ENCODE results near the gene TTC29. TPM values are rescaled to one million over a fixed set of nuclear protein-coding genes. Genes with fewer than 3 reads are reported as not detected.
"Not testable (repeated sequence)": the region's sequence is repeated elsewhere in the genome, so short reads cannot be mapped to it uniquely, and the experiment has no call there.

The TTC29 gene
- total RNA-seq, 3 donors from 2014 or later (not counting 1 experiment from before 2014, with no cell fraction given): not detected

DNA sequence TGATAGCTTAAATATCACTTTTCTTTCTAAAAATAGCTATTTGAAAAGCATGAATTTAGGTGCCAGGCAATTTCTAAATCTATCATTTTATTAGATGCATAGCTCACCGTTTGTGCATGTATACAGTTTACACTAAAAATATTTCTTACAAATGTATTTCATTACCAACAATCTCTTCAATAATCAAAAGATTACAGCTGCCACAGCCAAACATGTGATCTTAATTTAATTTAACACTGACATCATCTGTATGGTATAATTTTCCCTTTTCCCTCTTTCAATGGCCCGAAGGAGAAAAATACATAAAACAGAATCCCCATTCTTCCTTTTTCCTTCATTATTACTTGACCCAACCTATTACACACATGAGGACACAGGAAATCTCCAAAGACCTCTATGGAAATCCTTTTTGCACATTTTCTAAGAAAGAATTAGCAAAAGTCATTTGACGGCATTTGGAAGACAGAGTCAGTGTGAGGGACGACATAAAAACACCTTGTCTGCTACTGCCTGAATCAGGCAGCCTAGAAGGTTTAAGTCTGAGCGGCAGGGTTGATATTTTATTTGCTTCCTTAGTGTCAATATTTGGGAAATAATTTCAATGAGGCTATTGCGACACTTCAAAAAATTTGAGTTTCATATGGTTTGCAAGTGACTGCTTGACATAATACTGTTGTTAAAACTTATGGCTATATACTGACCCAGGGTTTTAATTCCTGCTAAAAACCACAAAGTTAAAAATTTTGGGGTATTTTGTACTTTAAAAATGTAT is 111.2 kb downstream of the TTC29 start:
- Mint-ChIP-seq H3K4me1 (no peaks in the 10 kb centered on the region), H3K36me3 (no peaks in the 10 kb centered on the region), H3K27ac (no peak overlapping the region), H3K4me3 (no peak overlapping the region), H3K27me3 (ENCODE audit: low read depth in 2 of 2) (no peaks in the 10 kb centered on the region), H3K9me3 (peaks cover 0 to 5% of the 10 kb centered on the region in 2 donors)
- ATAC-seq: no peak
- TF ChIP-seq, protein P1, sequence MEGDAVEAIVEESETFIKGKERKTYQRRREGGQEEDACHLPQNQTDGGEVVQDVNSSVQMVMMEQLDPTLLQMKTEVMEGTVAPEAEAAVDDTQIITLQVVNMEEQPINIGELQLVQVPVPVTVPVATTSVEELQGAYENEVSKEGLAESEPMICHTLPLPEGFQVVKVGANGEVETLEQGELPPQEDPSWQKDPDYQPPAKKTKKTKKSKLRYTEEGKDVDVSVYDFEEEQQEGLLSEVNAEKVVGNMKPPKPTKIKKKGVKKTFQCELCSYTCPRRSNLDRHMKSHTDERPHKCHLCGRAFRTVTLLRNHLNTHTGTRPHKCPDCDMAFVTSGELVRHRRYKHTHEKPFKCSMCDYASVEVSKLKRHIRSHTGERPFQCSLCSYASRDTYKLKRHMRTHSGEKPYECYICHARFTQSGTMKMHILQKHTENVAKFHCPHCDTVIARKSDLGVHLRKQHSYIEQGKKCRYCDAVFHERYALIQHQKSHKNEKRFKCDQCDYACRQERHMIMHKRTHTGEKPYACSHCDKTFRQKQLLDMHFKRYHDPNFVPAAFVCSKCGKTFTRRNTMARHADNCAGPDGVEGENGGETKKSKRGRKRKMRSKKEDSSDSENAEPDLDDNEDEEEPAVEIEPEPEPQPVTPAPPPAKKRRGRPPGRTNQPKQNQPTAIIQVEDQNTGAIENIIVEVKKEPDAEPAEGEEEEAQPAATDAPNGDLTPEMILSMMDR (IDR thresholded peaks at IDR 0.05): no peak
- 95% methylated on average over 6 of the region's 6 CpGs for WGBS (ENCODE audit: insufficient coverage)
- Histone ChIP-seq H3K36me3 (ENCODE audit: control insufficient read depth, insufficient read depth, low read length) (no peaks in the 10 kb centered on the region), H3K4me1 (ENCODE audit: control insufficient read depth, insufficient read depth, low read length) (no peaks in the 10 kb centered on the region), H3K27me3 (ENCODE audit: control insufficient read depth, insufficient read depth, low read length) (no peaks in the 10 kb centered on the region), H3K9me3 (ENCODE audit: control insufficient read depth, insufficient read depth, low read length) (no peaks in the 10 kb centered on the region), H3K27ac (ENCODE audit: low read length) (no peak overlapping the region), H3K4me3 (ENCODE audit: low read length) (no peak overlapping the region)
- intact Hi-C loops (cut with micrococcal nuclease): no loop called here
- DNase-seq: no peak

DNA sequence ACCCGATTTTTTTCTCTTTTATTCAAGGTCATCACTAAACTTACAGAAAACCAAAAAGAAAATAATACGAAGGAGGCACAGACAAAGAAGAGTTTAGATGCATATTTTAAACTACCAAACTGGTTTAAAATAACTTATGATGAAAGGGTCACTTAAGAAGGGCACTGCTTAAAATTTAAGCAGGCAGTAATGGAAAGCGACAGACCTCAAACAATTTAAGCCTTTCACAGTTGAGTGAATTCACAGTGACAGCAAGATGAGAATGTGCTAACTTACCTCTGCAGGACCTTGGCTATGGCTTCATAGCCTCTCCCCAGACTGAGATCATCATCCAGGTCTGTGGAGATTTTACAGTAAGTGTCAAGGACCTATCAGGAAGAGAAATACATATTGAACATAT is 112.1 kb downstream of the TTC29 start:
- H3K4me1 ChIP-seq (ENCODE audit: control insufficient read depth, insufficient read depth, low read length): no peaks in the 10 kb centered on the region
- H3K27me3 ChIP-seq (ENCODE audit: control insufficient read depth, insufficient read depth, low read length): no peaks in the 10 kb centered on the region
- no peak overlapping the region for H3K27ac Mint-ChIP-seq
- H3K9me3 Mint-ChIP-seq: peaks cover 0 to 7% of the 10 kb centered on the region in 2 donors
- DNase-seq: no peak
- H3K4me3 Mint-ChIP-seq: no peak overlapping the region
- no peak overlapping the region for H3K27ac ChIP-seq (ENCODE audit: low read length)
- no peaks in the 10 kb centered on the region for H3K9me3 ChIP-seq (ENCODE audit: control insufficient read depth, insufficient read depth, low read length)
- no peak overlapping the region for H3K4me3 ChIP-seq (ENCODE audit: low read length)
- H3K4me1 Mint-ChIP-seq: no peaks in the 10 kb centered on the region
- TF ChIP-seq, protein P1 (IDR thresholded peaks at IDR 0.05): no peak
- no peak for ATAC-seq
- H3K36me3 Mint-ChIP-seq: no peaks in the 10 kb centered on the region
- intact Hi-C loops (cut with micrococcal nuclease): no loop called here
- no peaks in the 10 kb centered on the region for H3K36me3 ChIP-seq (ENCODE audit: control insufficient read depth, insufficient read depth, low read length)
- no peaks in the 10 kb centered on the region for H3K27me3 Mint-ChIP-seq (ENCODE audit: low read depth in 2 of 2)
- 61% methylated on average over 2 of the region's 3 CpGs for WGBS (ENCODE audit: insufficient coverage)

DNA sequence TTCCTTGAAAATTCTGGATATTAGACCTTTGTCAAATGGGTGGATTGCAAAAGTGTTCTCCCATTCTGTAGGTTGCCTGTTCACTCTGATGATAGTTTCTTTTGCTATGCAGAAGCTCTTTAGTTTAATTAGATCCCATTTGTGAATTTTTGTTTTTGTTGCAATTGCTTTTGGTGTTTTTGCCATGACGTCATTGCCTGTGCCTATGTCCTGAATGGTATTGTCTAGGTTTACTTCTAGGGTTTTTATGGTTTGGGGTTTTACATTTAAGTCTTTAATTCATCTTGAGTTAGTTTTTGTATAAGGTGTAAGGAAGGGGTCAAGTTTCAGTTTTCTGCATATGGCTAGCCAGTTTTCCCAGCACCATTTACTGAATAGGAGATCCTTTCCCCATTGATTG is 122.7 kb downstream of the TTC29 start:
- H3K27me3 Mint-ChIP-seq (ENCODE audit: low read depth in 2 of 2); H3K4me3 ChIP-seq (ENCODE audit: low read length); H3K4me1 ChIP-seq (ENCODE audit: control insufficient read depth, insufficient read depth, low read length); DNase-seq; H3K27ac Mint-ChIP-seq; intact Hi-C loops (cut with micrococcal nuclease); H3K4me1 Mint-ChIP-seq; H3K36me3 ChIP-seq (ENCODE audit: control insufficient read depth, insufficient read depth, low read length); ATAC-seq; H3K4me3 Mint-ChIP-seq; H3K27ac ChIP-seq (ENCODE audit: low read length); H3K36me3 Mint-ChIP-seq; H3K27me3 ChIP-seq (ENCODE audit: control insufficient read depth, insufficient read depth, low read length); H3K9me3 ChIP-seq (ENCODE audit: control insufficient read depth, insufficient read depth, low read length); H3K9me3 Mint-ChIP-seq: not testable (repeated sequence)
- 100% methylated on average over 1 of the region's 1 CpG for WGBS (ENCODE audit: insufficient coverage)

DNA sequence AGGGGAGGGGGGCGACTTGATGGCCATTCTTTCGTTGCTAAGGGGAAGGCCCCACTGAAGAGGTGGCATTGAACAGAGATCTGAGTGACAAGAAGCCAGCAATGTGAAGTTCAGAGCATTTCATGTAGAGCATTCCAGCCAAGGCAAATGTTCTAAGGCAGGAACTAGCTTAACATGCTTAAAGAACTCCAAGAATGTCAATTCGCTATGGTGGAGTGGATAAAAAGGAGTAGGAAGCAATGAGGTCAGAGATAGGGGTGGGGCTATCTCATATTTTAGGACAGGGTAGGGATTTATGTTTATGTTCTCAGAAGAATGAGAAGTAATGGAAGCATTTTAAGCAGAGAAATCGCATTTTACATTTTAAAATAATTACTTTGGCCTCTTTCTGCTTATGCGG is 130.9 kb downstream of the TTC29 start:
- no peak overlapping the region for H3K27ac Mint-ChIP-seq
- Histone ChIP-seq H3K4me3 (ENCODE audit: low read length) (no peak overlapping the region), H3K27me3 (ENCODE audit: control insufficient read depth, insufficient read depth, low read length) (no peaks in the 10 kb centered on the region), H3K36me3 (ENCODE audit: control insufficient read depth, insufficient read depth, low read length) (no peaks in the 10 kb centered on the region), H3K4me1 (ENCODE audit: control insufficient read depth, insufficient read depth, low read length) (no peaks in the 10 kb centered on the region), H3K27ac (ENCODE audit: low read length) (no peak overlapping the region), H3K9me3 (ENCODE audit: control insufficient read depth, insufficient read depth, low read length) (no peaks in the 10 kb centered on the region)
- no peaks in the 10 kb centered on the region for H3K27me3 Mint-ChIP-seq (ENCODE audit: low read depth in 2 of 2)
- intact Hi-C loops (cut with micrococcal nuclease): no loop called here
- peaks cover 5 to 13% of the 10 kb centered on the region in 2 donors for H3K9me3 Mint-ChIP-seq
- no peak overlapping the region for H3K4me3 Mint-ChIP-seq
- no peaks in the 10 kb centered on the region for H3K4me1 Mint-ChIP-seq
- 85% methylated on average over 5 of the region's 5 CpGs for WGBS (ENCODE audit: insufficient coverage)
- no peak for ATAC-seq
- no peak for DNase-seq
- TF ChIP-seq, protein P1 (IDR thresholded peaks at IDR 0.05): no peak
- H3K36me3 Mint-ChIP-seq: no peaks in the 10 kb centered on the region
